Measurements from ENCODE around the gene AGA. TPM values are rescaled to one million over a fixed set of nuclear protein-coding genes. Genes with fewer than 3 reads are reported as not detected.

AGA gene
- total RNA-seq (2021; fragmentation: NEBNext Ultra II Directional; extraction: Animal tissue kit (Norgen Biotek cat#: 25700)) (8.1 and 8.5 TPM in 2 replicates), polyA plus RNA-seq (2011; rRNA removed) (8.6 and 11.6 TPM in 2 replicates), polyA minus RNA-seq (2011; rRNA and poly(A)+ RNA removed) (7.3 and 10.4 TPM in 2 replicates)
- 15.2 TPM for polyA plus RNA-seq (2011; cell fraction: cytosol; rRNA removed)
- 11.4 TPM for polyA plus RNA-seq (2011; cell fraction: nucleus; rRNA removed)
- 12.4 to 16.6 TPM (median 15.4 TPM) in 4 replicates for polyA plus RNA-seq (2012, experiment 1 of 2)
- 1.8 TPM for polyA plus RNA-seq (2012, experiment 2 of 2)
- 8.4 TPM for polyA plus RNA-seq (2013, experiment 1 of 2)
- 9.8 TPM for polyA plus RNA-seq (2013, experiment 2 of 2)
- polyA minus RNA-seq (2011; cell fraction: cytosol; rRNA and poly(A)+ RNA removed): 10.6 TPM
- polyA minus RNA-seq (2011; cell fraction: nucleus; rRNA and poly(A)+ RNA removed): 13.5 TPM
- long read RNA-seq, experiment 1, transcript AGA-201 (9 exons, 2,107 nt): major isoform, 5 of 9 reads
- long read RNA-seq, experiment 1, partial matches to known transcripts: 3 of 9 reads
- long read RNA-seq, experiment 1, other reads (novel, unspliced or antisense): 1 of 9 reads
- long read RNA-seq, experiment 2, transcript AGA-201 (9 exons, 2,107 nt): major isoform, 27 of 32 reads
- long read RNA-seq, experiment 2, partial matches to known transcripts: 2 of 32 reads
- long read RNA-seq, experiment 2, other reads (novel, unspliced or antisense): 3 of 32 reads

GRCh38 chr4:177441803-177442622, at the start of gene AGA:
TSS of gene AGA (minus strand) at chr4:177442437. CDS start at chr4:177442375, 62 bp downstream.
- H4K20me1 ChIP-seq (replicated peaks in 1 of 2; ENCODE audit: control insufficient read depth in 1 of 2, insufficient read depth in 2 of 2, low read length in 2 of 2): no peaks in the 10 kb centered on the region
- H3K27ac ChIP-seq (ENCODE audit: low read depth, low read length): peak within 1 kb of the TSS; percentile 92
- H3K18ac ChIP-seq (ENCODE audit: extremely low read depth, low read length): peak within 1 kb of the TSS; percentile 93
- H2BK15ac ChIP-seq (ENCODE audit: low read length): peak within 1 kb of the TSS; percentile 95; the same call in 1 of the 2 replicates
- H4K91ac ChIP-seq (replicated peaks; ENCODE audit: insufficient read length, low read length): peak within 1 kb of the TSS; percentile 86
- no peaks in the 10 kb centered on the region; a peak in 1 of 4 replicates for H3K79me2 ChIP-seq (ENCODE audit: control insufficient read depth in 1 of 2, insufficient read depth in 2 of 2, low read length in 2 of 2)
- H2BK20ac ChIP-seq (ENCODE audit: low read length): 0 out of 2 replicates have a peak within 1 kb of the TSS, but pooled peaks have one; percentile 40
- CTCF ChIA-PET (ENCODE audit: partially characterized antibody): interaction anchor here (0.6 to 1.3 kb wide), 4 partner anchors 10 to 127 kb away, joined by 3 read pairs; no protein-coding TSS in a partner anchor
- peak within 1 kb of the TSS; percentile 91 to 98 (median 94) for H3K9ac ChIP-seq (replicated peaks in 1 of 4; ENCODE audit: extremely low read depth in 1 of 4, low read depth in 3 of 4, low read length in 3 of 4)
- H4K8ac ChIP-seq (ENCODE audit: extremely low read depth, insufficient read depth, low read length): peak within 1 kb of the TSS; percentile 98
- peak within 1 kb of the TSS; percentile 75 for H3K56ac ChIP-seq (replicated peaks; ENCODE audit: insufficient read length, low read depth, low read length)
- DNase-seq (ENCODE audit: low read depth in 1 of 2, low spot score in 2 of 2): peak; percentile 78 to 90
- peak within 1 kb of the TSS; percentile 71; the same call in 1 of the 2 replicates for H2AK5ac ChIP-seq (ENCODE audit: low read depth, low read length)
- H3K27me3 ChIP-seq (replicated peaks in 1 of 4; ENCODE audit: control insufficient read depth in 3 of 4, extremely low read depth in 1 of 4, insufficient read depth in 3 of 4, low read length in 3 of 4): no peaks in the 10 kb centered on the region
- no peaks in the 10 kb centered on the region for H3K9me3 ChIP-seq (ENCODE audit: insufficient read depth in 2 of 2, low read depth in 1 of 2, low read length in 1 of 2)
- H3K79me1 ChIP-seq (ENCODE audit: low read depth, low read length): no peaks in the 10 kb centered on the region
- no peak within 1 kb of the TSS for H3K23ac ChIP-seq (ENCODE audit: insufficient read length)
- peaks cover 4% of the 10 kb centered on the region for H3K23me2 ChIP-seq (ENCODE audit: low read depth, low read length)
- POLR2A ChIA-PET (ENCODE audit: partially characterized antibody): interaction anchor here (0.6 to 2.9 kb wide), 28 partner anchors 8 to 151 kb away, joined by 3 to 32 read pairs (median 4); partner anchors contain the start of gene NEIL3
- WGBS, 2 experiments (ENCODE audit: extremely low coverage in 1 of 2, insufficient coverage in 1 of 2, insufficient read length in 1 of 2, insufficient replicate concordance in 2 of 2, low coverage in 1 of 2, low lambda C conversion rate in 2 of 2, missing lambda C conversion rate in 1 of 2): 2% methylated on average over 60 of the region's 60 CpGs; no CpG with 5 or more reads in 1 of the 2 experiments
- H3K36me3 ChIP-seq (ENCODE audit: control insufficient read depth in 2 of 4, insufficient read depth in 4 of 4, low read length in 3 of 4): peaks cover 0 to 5% (median 0%) of the 10 kb centered on the region in 4 experiments; a peak in 2 of 8 replicates
- no peak within 1 kb of the TSS for H2BK120ac ChIP-seq (replicated peaks; ENCODE audit: low read depth, low read length)
- H3K4ac ChIP-seq (replicated peaks; ENCODE audit: insufficient read length, low read depth, low read length): peak within 1 kb of the TSS; percentile 11
- peak within 1 kb of the TSS; percentile 82 for H2AFZ ChIP-seq (ENCODE audit: low read length)
- peaks cover 2 to 7% (median 4%) of the 10 kb centered on the region in 4 experiments; a peak in 5 of 7 replicates for H3K4me1 ChIP-seq (replicated peaks in 1 of 4; ENCODE audit: control insufficient read depth in 3 of 4, insufficient read depth in 4 of 4, low read length in 3 of 4)
- H3K4me3 ChIP-seq (ENCODE audit: extremely low read depth in 1 of 4, insufficient read depth in 2 of 4, low read depth in 3 of 4, low read length in 4 of 4): peak within 1 kb of the TSS; percentile 69 to 81 (median 76)
- peak within 1 kb of the TSS; percentile 98 for H2BK5ac ChIP-seq (ENCODE audit: low read depth, low read length)
- FAIRE-seq: no peak
- H3K14ac ChIP-seq (ENCODE audit: insufficient read length): no peak within 1 kb of the TSS
- H2BK12ac ChIP-seq (ENCODE audit: low read depth, low read length): peak within 1 kb of the TSS; percentile 54; the same call in 1 of the 2 replicates
- H3K4me2 ChIP-seq (ENCODE audit: insufficient read depth in 1 of 2, low read depth in 2 of 2, low read length in 2 of 2): peak within 1 kb of the TSS; percentile 80 to 97
- H4K5ac ChIP-seq (ENCODE audit: insufficient read length, low read depth, low read length): peak within 1 kb of the TSS; percentile 93
- no peak for TF ChIP-seq CTBP2 (IDR thresholded peaks at IDR 0.05; ENCODE audit: borderline replicate concordance, insufficient read depth, insufficient read length, low read length)
- no peak for TF ChIP-seq TCF12 (IDR thresholded peaks at IDR 0.05; ENCODE audit: low read depth, low read length)
- TF ChIP-seq ATF3 (IDR thresholded peaks at IDR 0.05; ENCODE audit: insufficient read depth, low read depth, low read length): no peak
- peak; percentile 24 for TF ChIP-seq CREB1 (IDR thresholded peaks at IDR 0.05)
- TF ChIP-seq CHD2 (IDR thresholded peaks at IDR 0.05; ENCODE audit: low read length): peak; percentile 98
- no peak for TF ChIP-seq SIX5 (IDR thresholded peaks at IDR 0.05; ENCODE audit: low read depth, low read length)
- no peak for TF ChIP-seq GABPA (IDR thresholded peaks at IDR 0.05; ENCODE audit: borderline replicate concordance, insufficient read depth, low read length)
